HEK293 (cell line): ENCODE data around the gene SLC12A8.

Source experiments
- CTCF ChIA-PET: fragments of 350-600 bp; formaldehyde crosslinking; extraction: SDS; loops from one replicate; lab custom pipeline; 2021; ENCODE audit warnings: antibody characterized with exemption; lab: Yijun Ruan, JAX
- POLR2A ChIA-PET: fragments of 300-600 bp; formaldehyde crosslinking; extraction: SDS; loops from one replicate; lab custom pipeline; 2020; ENCODE audit warnings: antibody characterized with exemption, inconsistent platforms; lab: Yijun Ruan, JAX
- H3K27ac ChIP-seq: fragments of 200-500 bp; sonication (Bioruptor generic); 2 replicates; pipeline ENCODE4 v1.5.1; 2014; ENCODE audit warnings: low read depth, low read length, control low read depth, inconsistent platforms; ENCODE audit errors: extremely low read depth
- H3K36me3 ChIP-seq, 2 experiments: fragments of 200-500 bp in 1 of 2; sonication (Bioruptor generic) in 1 of 2; 1 replicate in 1 of 2; 2 replicates in 1 of 2; pipeline ENCODE4 v1.5.1; 2014 to 2017; ENCODE audit warnings: inconsistent platforms in 2 of 2, low read length in 2 of 2; ENCODE audit not compliant: control insufficient read depth in 2 of 2, insufficient read depth in 1 of 2
- H3K4me1 ChIP-seq: fragments of 200-500 bp; sonication (Bioruptor generic); 2 replicates; pipeline ENCODE4 v1.5.1; 2014; ENCODE audit warnings: mild to moderate bottlenecking, low read length, inconsistent platforms; ENCODE audit not compliant: control insufficient read depth, insufficient read depth
- H3K4me3 ChIP-seq: 2 replicates; pipeline ENCODE4 v1.5.1; 2011; ENCODE audit warnings: low read depth, mild to moderate bottlenecking, control low read depth, low read length, moderate library complexity
- H3K9me3 ChIP-seq: fragments of 200-500 bp; sonication (Bioruptor generic); 2 replicates; pipeline ENCODE4 v1.5.1; 2014; ENCODE audit warnings: low read depth, low read length, inconsistent platforms; ENCODE audit not compliant: control insufficient read depth, insufficient read depth
- BCL11A ChIP-seq: fragments of 450-650 bp; formaldehyde crosslinking; IDR thresholded peaks from 2 replicates; pipeline ENCODE4 v1.5.1; 2016; ENCODE audit warnings: low read depth, missing biosample characterization, missing genetic modification characterization
- BCL11B ChIP-seq: fragments of 450-650 bp; formaldehyde crosslinking; IDR thresholded peaks from 2 replicates; pipeline ENCODE4 v1.5.1; 2016; ENCODE audit warnings: low read depth, missing biosample characterization, missing genetic modification characterization
- PRDM1 ChIP-seq: fragments of 450-650 bp; formaldehyde crosslinking; IDR thresholded peaks from 2 replicates; pipeline ENCODE4; 2016; ENCODE audit warnings: missing biosample characterization, missing genetic modification characterization
- SP2 ChIP-seq: fragments of 450-650 bp; formaldehyde crosslinking; IDR thresholded peaks from 2 replicates; pipeline ENCODE4 v1.5.1; 2016; ENCODE audit warnings: missing biosample characterization, missing genetic modification characterization
- WT1 ChIP-seq: fragments of 450-650 bp; formaldehyde crosslinking; IDR thresholded peaks from 2 replicates; pipeline ENCODE4 v1.5.1; 2016; ENCODE audit warnings: missing biosample characterization, missing genetic modification characterization
- ZNF157 ChIP-seq: fragments of 450-650 bp; formaldehyde crosslinking; IDR thresholded peaks from 2 replicates; pipeline ENCODE4 v1.5.1; 2016; ENCODE audit warnings: missing biosample characterization, missing genetic modification characterization
- ZNF23 ChIP-seq: fragments of 450-650 bp; formaldehyde crosslinking; IDR thresholded peaks from 2 replicates; pipeline ENCODE4 v1.5.1; 2016; ENCODE audit warnings: missing biosample characterization, missing genetic modification characterization, borderline replicate concordance
- ZNF292 ChIP-seq: fragments of 450-650 bp; formaldehyde crosslinking; IDR thresholded peaks from 2 replicates; pipeline ENCODE4 v1.5.1; 2016; ENCODE audit warnings: low read depth, missing biosample characterization, missing genetic modification characterization, borderline replicate concordance
- ZNF37A ChIP-seq: fragments of 450-650 bp; IDR thresholded peaks from 2 replicates; pipeline ENCODE4 v1.5.1; 2018; ENCODE audit warnings: missing biosample characterization, missing genetic modification characterization
- ZNF404 ChIP-seq: fragments of 450-650 bp; formaldehyde crosslinking; IDR thresholded peaks from 2 replicates; pipeline ENCODE4 v1.5.1; 2017; ENCODE audit warnings: missing biosample characterization, missing genetic modification characterization
- ZNF529 ChIP-seq: fragments of 450-650 bp; formaldehyde crosslinking; IDR thresholded peaks from 2 replicates; pipeline ENCODE4 v1.5.1; 2017; ENCODE audit warnings: missing genetic modification characterization, missing biosample characterization; ENCODE audit not compliant: insufficient replicate concordance
- ZNF555 ChIP-seq: fragments of 450-650 bp; formaldehyde crosslinking; conservative IDR thresholded peaks from 2 replicates; pipeline ENCODE4 v1.5.1; 2017; ENCODE audit warnings: missing biosample characterization, mild to moderate bottlenecking, missing genetic modification characterization, inconsistent platforms
- ZNF571 ChIP-seq: fragments of 450-650 bp; formaldehyde crosslinking; IDR thresholded peaks from 2 replicates; pipeline ENCODE4 v1.5.0; 2017; ENCODE audit warnings: missing biosample characterization, missing genetic modification characterization
- TF ChIP-seq, protein P1 (sequence below): fragments of 450-650 bp; formaldehyde crosslinking; IDR thresholded peaks from 2 replicates; pipeline ENCODE4 v1.5.1; 2016; ENCODE audit warnings: missing biosample characterization, missing genetic modification characterization
- TF ChIP-seq, protein P2 (sequence below): fragments of 450-650 bp; formaldehyde crosslinking; IDR thresholded peaks from 2 replicates; pipeline ENCODE4 v1.5.1; 2017; ENCODE audit warnings: missing biosample characterization, missing genetic modification characterization
- TF ChIP-seq, protein P3 (sequence below): fragments of 450-650 bp; formaldehyde crosslinking; IDR thresholded peaks from 2 replicates; pipeline ENCODE4 v1.5.1; 2016; ENCODE audit warnings: missing biosample characterization, missing genetic modification characterization

Gene SLC12A8

DNA sequence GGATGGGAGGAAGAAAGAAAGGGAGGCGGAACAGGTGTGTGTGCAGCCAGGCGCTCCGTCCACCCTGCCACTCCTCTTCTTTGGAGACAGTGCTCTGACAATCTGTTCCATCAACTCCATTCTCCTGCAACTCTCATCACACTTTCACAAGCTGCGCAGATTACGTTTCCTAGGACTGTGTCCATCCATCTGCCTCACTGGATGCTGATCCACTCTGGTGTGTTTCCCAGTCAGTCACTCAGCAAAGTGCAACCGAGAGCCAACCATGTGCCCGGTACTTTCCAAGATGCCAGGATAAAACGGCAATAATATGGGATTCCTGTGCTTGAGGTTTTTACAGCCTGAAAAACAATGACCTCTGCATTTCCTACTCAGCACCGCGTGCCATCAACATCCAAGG lies 59.6 kb downstream of the SLC12A8 start (continued):
- TF ChIP-seq BCL11B (tag by site-specific recombination): no peak
- TF ChIP-seq SP2: no peak

DNA sequence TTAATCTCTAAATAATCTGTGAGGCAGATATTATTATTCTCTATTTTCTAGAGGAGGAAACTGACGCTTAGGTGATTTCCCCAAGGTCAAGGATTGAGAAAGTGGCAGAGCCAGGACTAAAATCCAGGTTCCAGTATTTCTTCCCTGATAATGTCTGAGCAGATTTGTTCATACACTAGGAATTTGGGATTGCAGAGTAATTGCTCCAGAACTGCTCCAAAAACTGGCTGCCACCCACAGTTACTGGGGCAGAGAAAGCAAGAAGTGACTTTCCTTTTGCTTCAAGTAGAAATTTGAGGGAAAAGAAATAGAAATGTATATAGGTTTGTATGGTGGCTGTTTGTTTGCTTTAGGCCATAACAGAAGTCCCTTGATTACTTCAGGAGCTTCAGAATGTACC lies 60.6 kb downstream of the SLC12A8 start:
- Histone ChIP-seq H3K27ac (no peak overlapping the region), H3K4me3 (no peak overlapping the region), H3K36me3 (no peaks in the 10 kb centered on the region), H3K9me3 (no peaks in the 10 kb centered on the region), H3K4me1 (no peaks in the 10 kb centered on the region)
- ChIA-PET CTCF (interaction anchor here (2.3 kb wide), 1 partner anchor 9 kb away, joined by 8 read pairs; no protein-coding TSS in a partner anchor), POLR2A (no interaction called here)
- TF ChIP-seq ZNF37A (tag by site-specific recombination) (no peak), BCL11A (no peak), ZNF157 (tag by site-specific recombination) (no peak), ZNF23 (tag by site-specific recombination) (no peak)

DNA sequence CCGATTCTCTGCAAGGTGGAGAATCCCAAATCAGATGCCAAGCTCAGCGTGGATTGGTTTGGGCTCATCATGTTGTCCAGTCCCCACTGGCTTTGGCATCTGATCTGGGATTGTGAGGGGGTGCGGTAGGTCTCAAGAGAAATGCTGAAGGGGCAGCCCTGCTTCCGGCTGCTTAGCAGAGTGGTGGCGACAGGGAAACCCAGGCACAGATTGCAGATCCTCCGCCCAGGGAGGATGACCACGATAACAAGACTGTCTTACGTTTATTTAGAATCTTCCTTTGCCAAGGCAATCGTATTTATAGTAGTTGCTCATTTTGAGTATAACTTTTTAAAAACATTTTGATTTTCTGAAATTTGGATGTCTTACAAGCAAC lies 61.1 kb downstream of the SLC12A8 start:
- POLR2A ChIA-PET: no interaction called here
- CTCF ChIA-PET: interaction anchor here (2.3 kb wide), 1 partner anchor 9 kb away, joined by 8 read pairs; no protein-coding TSS in a partner anchor
- no peak overlapping the region for H3K27ac ChIP-seq
- H3K9me3 ChIP-seq: no peaks in the 10 kb centered on the region
- H3K4me1 ChIP-seq: no peaks in the 10 kb centered on the region
- H3K4me3 ChIP-seq: no peak overlapping the region
- H3K36me3 ChIP-seq: no peaks in the 10 kb centered on the region
- TF ChIP-seq, protein P1, sequence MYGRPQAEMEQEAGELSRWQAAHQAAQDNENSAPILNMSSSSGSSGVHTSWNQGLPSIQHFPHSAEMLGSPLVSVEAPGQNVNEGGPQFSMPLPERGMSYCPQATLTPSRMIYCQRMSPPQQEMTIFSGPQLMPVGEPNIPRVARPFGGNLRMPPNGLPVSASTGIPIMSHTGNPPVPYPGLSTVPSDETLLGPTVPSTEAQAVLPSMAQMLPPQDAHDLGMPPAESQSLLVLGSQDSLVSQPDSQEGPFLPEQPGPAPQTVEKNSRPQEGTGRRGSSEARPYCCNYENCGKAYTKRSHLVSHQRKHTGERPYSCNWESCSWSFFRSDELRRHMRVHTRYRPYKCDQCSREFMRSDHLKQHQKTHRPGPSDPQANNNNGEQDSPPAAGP (tag by site-specific recombination): 0 out of 2 replicates have a peak, but pooled peaks have one; percentile 3
- TF ChIP-seq ZNF292: no peak

DNA sequence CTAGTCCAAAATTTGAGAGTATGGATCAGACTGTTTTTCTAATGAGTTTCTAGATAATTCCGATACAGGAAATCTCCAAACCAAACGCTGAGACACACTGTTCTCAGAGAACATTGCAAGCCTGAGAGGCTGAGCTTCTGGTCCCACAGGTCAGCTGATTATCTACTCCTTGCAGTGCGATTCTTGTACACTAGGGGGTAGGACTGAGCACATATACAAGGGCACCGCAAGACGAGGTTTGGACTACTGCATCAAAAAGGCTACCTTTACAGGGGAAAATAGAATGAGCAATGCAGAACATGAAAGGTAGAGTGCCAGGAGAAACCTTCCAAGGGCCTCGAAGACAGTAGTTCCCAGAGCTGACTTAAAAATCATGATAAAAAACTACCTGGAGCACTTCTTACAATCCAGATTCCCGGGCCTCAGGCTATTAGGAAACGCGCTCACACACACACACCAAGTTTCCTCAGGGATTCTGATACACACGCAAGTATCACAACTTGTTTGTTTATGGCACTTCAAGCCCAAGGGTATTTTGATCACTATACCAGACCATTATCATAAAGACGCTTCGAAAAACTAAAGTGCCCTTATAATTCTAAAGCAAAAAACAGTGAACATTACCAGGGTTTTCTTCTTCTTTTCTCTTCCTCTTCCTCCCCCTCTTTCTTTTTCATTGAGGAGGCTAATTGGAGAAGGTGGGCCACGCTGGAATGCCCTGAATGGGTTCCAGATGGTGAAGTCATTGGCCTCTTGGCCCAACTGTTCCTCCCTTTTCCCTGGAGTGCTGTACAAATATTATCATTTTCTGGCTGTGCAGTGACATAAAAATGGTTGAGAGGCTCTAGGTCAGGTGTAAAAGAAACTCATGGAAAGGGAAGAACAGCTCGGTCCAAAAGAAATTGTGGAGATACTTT lies 61.8 kb downstream of the SLC12A8 start:
- Histone ChIP-seq H3K9me3 (no peaks in the 10 kb centered on the region), H3K27ac (no peak overlapping the region), H3K4me1 (no peaks in the 10 kb centered on the region), H3K4me3 (no peak overlapping the region), H3K36me3 (no peaks in the 10 kb centered on the region)
- CTCF ChIA-PET: interaction anchor here (0.7 to 2.3 kb wide), 9 partner anchors 10 to 316 kb away, joined by 3 to 8 read pairs (median 3); no protein-coding TSS in a partner anchor
- POLR2A ChIA-PET: no interaction called here
- TF ChIP-seq, protein P2, sequence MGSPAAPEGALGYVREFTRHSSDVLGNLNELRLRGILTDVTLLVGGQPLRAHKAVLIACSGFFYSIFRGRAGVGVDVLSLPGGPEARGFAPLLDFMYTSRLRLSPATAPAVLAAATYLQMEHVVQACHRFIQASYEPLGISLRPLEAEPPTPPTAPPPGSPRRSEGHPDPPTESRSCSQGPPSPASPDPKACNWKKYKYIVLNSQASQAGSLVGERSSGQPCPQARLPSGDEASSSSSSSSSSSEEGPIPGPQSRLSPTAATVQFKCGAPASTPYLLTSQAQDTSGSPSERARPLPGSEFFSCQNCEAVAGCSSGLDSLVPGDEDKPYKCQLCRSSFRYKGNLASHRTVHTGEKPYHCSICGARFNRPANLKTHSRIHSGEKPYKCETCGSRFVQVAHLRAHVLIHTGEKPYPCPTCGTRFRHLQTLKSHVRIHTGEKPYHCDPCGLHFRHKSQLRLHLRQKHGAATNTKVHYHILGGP (tag by site-specific recombination): no peak
- TF ChIP-seq, protein P1 (tag by site-specific recombination): peak; percentile 57; the same call in 1 of the 2 replicates
- TF ChIP-seq, protein P3, sequence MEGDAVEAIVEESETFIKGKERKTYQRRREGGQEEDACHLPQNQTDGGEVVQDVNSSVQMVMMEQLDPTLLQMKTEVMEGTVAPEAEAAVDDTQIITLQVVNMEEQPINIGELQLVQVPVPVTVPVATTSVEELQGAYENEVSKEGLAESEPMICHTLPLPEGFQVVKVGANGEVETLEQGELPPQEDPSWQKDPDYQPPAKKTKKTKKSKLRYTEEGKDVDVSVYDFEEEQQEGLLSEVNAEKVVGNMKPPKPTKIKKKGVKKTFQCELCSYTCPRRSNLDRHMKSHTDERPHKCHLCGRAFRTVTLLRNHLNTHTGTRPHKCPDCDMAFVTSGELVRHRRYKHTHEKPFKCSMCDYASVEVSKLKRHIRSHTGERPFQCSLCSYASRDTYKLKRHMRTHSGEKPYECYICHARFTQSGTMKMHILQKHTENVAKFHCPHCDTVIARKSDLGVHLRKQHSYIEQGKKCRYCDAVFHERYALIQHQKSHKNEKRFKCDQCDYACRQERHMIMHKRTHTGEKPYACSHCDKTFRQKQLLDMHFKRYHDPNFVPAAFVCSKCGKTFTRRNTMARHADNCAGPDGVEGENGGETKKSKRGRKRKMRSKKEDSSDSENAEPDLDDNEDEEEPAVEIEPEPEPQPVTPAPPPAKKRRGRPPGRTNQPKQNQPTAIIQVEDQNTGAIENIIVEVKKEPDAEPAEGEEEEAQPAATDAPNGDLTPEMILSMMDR (tag by site-specific recombination): 0 out of 2 replicates have a peak, but pooled peaks have one; percentile 18
- TF ChIP-seq WT1 (tag by site-specific recombination): 0 out of 2 replicates have a peak, but pooled peaks have one; percentile 32
- TF ChIP-seq PRDM1 (tag by site-specific recombination): no peak
- TF ChIP-seq ZNF529 (tag by site-specific recombination): no peak
- no peak for TF ChIP-seq ZNF571 (tag by site-specific recombination)
- TF ChIP-seq ZNF555 (tag by site-specific recombination): no peak
- TF ChIP-seq ZNF404 (tag by site-specific recombination): no peak
